Glomerular endothelial cell (primary cell): ENCODE data around the gene DPM1. TPM values are rescaled to one million over a fixed set of nuclear protein-coding genes. Genes with fewer than 3 reads are reported as not detected.

ENCODE experiments used
- DNase-seq: peaks from one replicate; pipeline ENCODE4 v3.0.0-alpha.2; 2011; ENCODE audit warnings: low read depth, low spot score; ENCODE audit errors: extremely low read depth
- total RNA-seq: library from RNA; depleted of rRNA; stranded (reverse); fragments of >200 nt; gene quantifications from 2 replicates; pipeline ENCODE4 v1.2.3, GENCODE V29; 2015

The DPM1 gene
- total RNA-seq, result 40.7 and 60.4 TPM in 2 replicates

DNA sequence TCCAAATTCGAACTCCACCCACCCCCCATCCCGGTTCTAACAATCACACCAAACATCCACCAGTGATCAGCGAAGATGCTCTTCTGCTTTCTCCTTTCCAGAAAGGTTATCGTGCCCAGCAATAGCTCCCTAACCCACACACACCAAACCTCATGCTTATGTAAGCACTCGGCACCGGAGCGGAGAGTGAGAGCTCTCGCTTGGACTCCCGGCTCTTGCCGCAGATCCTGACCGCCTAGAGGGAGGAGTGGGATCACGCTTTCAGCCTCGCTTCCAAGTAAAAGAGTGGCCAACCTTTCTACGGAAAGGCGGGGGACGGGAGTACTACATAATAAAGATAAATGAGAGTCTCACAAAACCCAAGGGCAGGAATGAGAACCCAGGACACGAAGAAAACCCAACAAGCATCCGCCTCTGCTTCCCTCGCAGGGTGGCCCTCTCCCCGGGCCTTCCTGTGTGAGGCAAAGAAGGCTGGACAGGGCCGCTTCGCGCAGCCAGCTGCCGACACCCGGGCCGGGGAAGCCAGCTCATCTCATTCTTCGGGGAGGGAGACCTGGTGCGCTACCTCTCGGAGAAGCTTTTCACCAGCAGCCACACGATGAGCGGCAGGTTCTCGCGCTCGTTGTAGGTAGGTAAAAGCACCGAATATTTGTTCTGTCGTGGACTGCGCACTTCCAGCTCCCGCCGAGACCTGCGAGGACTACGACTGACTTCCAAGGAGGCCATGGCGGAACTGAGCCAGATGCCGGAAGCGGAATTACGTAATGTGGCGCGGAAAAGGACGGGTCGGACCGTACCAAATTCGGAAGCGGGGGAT is at the start of gene DPM1:
Gene DPM1 (minus strand): TSS at position 735 of the 817 bp plus-strand sequence. CDS start 9 bp downstream, at position 726.
- DNase-seq, result no peak

DNA sequence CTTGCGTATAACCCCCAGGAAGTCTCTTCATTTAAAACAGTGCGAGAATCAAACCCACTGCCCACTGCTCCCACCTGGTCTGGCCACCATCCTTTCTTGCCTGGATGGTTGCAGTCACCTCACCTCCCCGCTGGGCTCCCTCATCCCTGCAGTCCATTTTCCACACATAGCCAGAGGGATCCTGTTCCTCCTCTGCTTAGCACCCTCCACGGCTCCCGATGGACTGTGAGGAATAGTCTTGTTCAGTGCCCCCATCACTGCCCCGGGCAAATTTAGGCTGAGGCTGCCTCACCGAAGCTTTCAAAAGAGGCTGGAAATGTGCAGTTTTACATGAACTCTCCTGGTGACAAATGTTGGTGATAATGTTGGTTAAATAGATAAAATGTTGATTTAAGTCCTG is 46.9 kb upstream of the DPM1 start:
- no peak for DNase-seq

DNA sequence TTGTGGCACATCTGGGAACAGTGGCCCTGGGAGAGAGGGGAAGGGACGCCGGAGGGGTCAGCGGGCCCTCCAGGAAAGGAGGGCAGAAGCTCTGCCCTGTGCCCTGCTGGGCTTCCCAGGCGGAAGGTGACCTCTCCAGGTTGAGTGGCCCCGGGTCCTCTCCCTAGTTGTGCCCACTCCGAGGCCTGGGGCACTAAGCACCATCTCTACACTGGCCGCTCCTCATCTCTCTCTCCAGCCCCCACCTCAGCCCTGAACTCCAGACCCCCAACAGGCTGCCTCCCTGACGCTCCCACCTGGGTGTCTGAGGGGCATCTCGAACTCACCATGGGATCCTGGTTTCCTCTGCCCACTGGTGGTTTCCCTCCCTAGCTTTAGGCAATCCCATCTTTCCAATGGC is 46.4 kb upstream of the DPM1 start:
- DNase-seq, result no peak

DNA sequence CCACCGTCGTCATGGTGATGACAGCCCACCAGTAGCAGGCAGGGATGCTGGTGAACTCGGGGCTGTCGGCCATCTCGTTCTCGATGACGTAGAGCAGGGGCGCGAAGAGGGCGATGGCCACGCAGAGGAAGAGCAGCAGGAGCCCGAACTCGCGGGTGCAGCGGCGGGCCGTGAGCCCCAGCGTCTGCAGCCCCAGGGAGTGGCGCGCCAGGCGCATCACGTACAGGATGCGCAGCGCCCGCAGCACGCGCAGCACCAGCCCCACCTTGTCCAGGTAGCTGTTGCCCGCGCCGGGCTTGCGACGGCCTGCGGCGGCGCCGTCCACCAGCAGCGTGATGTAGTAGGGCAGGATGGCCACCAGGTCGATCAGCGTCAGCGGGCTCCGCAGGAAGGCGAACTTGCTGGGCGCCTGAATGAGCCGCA is 46.0 kb upstream of the DPM1 start:
- DNase-seq, result no peak

DNA sequence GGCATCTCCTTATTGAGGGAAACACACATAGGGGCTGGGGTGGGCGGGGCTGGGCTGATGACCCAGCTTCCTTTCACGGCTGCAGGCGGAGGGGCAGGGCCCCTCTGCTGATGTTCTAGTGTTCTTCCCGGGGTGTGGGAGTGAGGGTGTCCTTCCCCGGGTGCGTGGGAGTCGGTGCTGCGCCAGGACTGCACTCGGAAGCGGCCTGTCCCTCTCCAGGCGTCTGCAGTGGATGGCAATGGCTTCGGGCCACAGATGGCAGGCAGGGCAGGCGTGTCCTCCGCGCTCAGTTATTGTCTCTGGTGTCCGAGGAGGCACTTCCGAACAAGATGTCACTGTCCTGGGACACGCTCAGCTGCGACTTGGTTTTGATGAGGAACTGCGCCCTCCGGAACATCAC is 45.4 kb upstream of the DPM1 start:
- DNase-seq, result no peak

DNA sequence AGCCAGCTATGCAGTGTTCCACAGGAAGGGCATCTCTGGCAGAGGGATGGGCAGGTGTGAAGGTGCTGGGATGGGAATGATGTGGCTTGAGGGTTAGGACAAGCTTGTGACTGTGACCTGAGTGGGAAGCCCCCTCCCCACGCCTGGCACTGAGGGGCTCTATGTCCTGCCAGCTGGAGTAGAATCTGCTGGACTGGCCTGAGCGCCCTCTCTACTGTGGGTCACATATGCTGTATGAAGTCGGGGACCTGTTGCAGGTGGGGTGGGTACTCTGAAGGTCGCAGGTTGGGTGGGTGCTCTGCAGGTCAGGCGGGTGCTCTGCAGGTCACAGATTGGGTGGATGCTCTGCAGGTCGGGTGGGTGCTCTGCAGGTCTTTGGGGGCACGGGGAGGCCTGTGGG is 44.3 kb upstream of the DPM1 start:
- DNase-seq, result no peak

DNA sequence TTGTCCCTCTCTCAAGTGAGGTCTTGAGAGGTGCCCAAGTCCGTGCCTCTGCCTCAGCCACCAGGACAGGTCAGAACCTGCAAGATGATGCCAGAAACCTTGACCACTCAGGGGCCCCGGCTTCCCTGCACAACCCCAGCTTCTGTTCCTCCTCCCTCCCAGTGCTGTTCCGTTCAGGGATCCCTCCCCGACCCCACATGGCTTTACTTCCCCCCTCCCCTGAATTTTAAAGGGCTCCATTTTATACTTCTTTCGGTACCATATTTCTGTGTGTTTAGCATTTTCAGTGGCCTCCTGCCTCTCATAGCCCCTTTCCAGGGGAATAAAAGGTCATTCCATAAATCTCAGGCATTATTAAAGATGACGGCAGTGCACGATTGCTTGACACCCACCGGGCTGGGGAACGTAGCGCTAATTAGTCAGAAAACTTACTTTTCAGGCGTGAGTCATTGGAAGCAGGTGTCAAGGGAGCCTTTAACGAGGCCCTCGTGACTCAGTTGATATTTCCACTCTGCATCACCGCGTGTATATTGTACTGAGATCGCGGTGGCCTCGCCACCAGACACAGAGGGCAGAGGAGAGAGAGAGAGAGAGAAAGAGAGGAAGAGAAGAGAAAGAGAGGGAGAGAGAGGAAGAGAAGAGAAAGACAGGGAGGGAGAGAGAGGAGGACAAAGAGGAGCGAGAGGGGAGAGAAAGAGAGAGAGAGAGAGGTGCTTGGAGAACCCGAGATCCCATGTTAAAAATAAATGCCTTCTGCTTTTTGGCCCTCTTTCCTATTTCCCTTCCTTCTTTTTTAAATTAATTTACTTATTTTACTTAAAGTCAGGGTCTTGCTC is 43.3 kb upstream of the DPM1 start:
- DNase-seq, result no peak

DNA sequence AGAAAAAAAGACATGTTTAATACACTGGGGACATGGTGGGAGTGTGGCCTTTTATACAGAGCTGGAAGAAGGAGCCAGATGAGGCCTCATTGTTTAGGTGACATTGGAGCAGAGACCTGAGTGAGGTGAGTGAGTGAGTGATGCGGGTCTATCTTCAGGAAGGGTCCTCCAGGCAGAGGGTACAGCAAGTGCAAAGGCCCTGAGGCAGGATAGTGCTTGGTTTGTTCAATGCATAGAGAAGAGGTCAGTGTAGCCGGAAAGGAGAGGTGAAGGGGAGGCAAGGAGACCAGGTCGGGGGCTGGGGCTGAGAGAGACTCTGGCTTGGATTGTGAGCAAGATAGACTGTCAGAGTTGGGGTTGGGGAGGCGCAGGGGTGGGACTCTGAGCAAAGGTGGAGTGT is 41.0 kb upstream of the DPM1 start:
- no peak for DNase-seq

DNA sequence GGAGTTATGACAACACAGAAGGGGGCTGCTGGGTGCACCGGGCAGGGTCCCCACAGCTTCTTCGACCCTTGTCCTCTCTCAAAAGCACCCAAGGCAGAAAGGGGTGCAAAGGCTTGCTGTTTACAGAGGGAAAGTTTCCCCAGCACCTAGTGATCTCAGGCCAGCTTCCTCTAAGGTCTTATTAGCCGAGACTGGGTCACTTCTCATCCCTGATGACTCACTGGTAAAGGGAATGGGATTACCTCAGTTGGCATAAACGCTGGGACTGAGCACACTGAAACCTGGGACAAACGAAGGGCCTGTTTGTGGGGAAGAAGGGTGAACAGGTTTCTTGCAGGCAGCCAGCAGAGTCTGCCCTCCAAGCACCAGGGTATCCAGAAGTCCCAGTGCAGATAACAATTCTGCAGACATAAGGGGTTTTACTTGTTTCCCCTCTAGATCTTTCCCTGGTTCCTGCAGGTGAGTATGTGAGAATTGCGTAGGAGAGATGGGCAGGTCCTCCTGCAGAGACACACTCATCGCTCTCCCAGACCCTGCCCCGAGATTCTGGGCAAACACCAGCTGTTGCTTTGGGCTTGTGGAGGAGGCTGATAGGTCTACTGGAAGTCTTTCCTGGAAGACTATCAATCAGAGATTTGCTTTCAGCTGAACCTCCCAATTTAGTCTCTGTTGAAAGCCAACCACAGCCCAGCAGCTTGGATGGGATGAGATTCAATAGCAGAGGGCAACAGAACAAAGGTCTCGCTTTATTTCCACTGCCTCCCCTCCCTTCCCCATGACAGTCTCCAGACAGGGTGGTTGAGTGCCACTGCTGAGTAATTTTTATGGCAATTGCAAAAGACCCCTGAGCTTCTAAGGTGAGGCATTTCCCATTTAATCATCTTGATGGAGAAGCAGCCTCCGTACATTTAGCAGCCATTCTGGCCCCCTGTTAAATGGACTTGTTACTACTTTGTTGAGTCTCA is 38.9 kb upstream of the DPM1 start:
- DNase-seq, result no peak

DNA sequence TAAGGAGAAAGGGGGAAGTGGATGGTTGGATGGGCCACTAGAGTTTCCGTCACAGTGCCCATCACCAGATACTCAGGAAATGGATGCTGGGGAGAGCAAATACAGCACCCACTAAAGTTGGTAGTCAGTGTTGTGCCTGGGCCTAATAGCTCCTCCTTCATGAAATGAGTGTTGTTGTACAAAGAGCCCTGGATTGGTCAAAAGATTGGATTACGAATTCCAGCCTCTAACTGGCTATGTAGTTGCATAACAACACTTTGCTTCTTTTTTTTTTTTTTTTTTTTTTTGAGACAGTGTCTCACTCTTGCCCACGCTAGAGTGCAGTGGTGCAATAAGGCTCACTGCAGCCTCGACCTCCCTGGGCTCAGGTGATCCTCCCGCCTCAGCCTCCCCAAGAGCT is 37.2 kb upstream of the DPM1 start:
- no peak for DNase-seq

DNA sequence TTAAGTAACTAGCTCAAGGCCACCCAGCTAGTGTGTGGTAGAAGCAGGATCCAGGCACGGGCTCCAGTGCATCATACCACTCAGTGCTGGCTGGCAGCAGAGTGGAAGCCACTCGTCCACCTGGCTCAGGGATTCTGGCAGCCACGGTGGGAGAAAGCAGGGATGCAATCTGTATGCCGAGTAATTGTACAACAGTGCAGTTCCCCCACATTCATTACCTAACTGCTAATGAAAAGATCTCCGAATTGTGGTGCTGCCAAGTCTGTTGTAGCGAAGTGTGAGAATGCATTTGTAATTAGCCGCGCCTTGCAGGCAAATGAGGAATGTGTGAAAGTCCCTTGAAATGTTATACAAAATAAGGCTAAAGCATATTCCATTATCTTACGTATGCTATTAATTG is 35.5 kb upstream of the DPM1 start:
- no peak for DNase-seq

DNA sequence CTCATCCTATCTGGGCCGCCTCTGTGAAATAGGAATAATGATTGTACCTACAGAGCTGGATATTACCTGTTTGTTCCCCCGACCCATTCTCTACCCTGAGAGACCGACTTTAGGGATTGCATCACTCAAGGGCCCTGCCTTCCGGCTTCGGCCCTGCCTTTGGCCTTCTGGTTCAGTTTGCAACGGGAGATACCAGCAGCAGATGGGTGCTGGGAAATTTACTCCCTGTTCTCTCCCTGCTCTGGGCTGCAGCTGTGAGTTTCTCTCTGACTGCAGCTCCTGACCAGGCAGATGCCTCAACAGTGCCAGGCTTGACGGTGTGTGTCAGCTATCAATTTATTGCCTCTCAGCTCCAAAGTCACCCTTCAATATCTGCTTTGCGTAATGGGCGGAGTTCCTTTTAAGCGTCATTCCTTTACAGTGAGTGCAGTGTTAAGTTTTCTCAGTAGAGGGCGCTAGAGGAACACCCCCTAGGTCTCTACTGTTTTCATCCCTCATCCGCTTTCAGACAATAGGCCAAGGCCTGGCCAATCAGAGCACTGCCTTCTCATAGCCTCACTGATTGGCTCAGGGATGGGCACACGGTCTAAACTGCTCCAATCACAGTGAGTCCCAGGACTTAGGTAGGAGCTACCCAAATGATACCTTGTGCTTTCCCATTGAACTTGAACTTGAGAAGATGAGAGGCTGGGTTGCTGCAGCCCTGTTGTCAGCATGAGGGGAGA is 34.6 kb upstream of the DPM1 start:
- DNase-seq, result no peak

DNA sequence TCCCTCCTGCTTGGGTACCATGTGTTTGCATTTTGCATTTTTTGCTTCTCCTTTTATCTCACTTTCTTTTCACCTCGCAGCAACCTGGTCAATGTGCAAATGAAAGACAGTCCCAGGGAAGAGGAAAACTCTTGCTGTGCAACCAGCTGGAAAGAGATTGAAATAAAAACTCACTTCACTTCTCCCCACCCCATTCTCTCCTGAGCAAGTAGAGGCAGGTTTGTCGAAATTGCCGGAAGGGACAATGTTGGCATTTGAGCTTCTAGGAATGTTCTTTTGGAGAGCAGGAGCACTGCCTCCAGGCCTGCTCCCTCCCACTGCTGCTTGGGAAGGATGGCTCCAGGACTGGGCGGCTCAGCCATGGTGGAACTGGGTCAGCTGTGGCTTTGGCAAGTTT is 34.0 kb upstream of the DPM1 start:
- no peak for DNase-seq

DNA sequence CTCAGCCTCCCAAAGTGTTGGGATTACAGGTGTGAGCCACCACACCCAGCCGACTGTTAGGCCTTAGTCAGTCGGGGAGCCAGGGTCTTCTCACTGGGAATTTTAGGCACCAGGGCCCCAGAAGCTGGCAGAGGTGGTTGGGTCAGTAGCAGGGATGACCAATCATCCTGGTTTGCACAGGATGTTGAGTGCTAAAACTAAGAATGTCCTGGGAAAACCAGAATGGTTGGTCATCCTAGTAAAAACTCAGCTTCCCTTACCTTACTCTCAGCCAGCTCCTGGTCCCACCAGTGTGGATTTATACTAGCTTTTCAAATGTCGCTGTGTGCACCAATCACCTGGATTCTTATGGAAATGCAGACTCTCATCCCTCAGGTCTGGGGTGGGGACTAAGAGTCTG is 32.7 kb upstream of the DPM1 start:
- DNase-seq, result no peak

DNA sequence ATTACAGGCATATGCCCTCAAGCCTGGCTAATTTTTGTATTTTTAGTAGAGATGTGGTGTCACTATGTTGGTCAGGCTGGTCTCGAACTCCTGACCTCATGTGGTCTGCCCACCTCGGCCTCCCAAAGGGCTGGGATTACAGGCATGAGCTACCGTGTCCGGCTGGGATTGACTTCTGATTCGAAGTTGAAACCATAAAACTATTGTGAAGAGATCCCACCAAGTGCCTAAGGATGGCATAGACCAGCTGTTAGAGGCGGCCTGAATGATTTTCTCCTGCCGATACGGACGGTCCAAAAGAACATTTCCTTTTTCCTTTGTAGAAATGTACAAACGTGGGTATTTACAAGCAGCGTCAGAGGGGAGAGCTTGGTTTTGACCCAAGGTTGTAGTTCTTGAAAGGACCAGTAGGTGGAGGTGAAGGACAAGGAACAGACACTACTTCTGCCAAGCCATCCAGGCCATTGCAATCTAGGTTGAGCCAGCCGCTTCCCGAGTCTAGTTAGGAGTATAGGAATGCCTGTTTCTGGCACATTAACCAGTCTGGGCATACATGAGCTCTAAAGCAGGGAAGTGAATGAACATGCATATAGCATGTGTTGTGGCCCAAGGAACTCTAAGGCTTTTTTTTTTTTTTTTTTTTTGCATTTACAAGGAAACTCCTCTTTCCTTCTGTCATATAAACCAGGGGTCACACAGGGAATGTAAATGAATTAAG is 29.3 kb upstream of the DPM1 start:
- peak; percentile 74 for DNase-seq

DNA sequence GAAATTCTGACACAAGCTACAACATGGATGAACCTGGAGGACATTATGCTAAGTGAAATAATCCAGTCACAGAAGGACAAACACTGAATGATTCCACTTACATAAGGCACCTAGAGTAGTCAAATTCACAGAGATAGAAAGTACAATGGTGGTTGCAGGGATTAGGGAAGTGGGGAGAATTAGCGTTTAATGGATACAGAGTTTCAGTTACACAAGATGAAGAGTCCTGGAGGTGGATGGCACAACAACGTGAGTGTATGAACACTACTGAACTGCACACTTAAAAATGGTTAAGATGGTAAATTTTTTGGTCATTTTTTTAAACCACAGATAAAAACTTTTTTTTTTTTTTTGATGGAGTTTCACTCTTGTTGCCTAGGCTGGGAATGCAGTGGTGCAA is 25.0 kb upstream of the DPM1 start:
- no peak for DNase-seq

DNA sequence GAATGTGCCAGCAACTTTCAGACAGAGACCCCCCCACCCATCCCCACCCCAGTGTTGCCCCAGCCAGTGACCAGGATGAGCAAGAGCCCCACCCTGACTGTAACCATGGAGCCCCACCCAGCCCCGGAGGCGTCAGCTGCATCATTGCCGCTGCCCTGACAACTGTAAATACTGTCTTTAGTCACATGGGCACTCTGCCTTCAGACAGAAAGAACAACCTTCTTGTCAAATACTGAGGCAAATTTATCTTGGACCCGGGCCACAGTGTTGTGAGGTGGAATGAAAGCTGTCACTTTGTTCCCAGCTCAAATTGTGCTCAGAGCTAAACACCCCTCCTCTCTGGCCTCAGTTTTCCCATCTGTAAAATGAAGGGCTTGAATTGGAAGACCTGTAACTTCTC is 24.0 kb upstream of the DPM1 start:
- no peak for DNase-seq

DNA sequence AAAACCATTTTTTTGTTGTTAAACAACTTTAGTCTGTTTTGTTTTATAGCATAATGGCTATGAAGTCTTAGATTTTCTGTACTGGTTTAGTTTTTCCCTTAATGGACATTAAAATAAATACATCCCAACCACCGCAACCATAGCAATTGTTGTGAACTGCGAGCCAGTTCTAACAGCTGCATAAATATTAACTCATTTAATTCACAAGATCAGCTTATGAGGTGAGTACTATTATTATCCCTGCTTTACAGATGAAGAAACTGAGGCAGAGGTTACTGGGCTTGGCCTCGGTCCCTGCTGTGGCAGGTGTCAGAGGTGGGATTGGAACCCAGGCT is 23.3 kb upstream of the DPM1 start:
- DNase-seq, result no peak

DNA sequence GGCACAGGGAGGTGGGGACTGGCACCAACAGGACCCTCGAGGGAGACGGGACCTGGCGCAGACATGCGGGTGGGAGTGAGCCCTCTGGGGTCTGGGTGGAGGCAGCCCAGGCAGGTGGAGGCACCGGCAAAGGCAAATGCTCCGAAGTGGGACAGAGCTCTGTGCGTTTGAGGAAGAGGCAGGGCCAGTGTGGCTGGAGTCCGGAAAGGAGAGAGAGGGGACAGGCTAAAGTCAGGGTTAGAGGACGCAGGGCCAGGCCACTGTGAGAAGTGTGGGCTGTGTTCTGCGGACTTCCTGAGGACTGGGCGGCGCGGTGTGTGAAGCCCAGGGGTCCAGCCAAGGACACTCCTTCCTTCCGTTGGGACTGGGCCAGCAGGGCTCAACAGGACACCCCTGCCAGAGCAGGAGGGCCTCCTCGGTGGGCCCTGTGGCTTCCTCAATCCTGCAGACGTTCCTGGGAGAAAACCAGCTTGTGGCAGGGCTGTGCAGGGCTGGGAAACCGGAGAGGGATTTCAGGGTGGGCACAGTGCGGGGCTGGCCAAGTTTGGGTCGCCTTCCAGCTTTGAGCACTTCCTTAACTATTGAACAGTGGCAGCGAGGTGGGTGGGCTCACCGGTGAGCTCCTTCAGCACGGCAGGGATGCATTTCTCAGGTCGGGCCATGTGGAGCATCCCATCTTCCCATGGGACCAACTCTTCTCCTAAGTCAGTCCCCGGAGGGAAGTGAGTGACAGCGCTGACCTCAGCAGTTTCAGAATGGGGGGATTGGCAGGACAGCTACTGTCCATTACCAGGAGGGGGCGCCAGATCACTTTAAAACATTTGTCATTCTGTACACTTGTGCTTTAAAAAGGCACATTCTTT is 22.8 kb upstream of the DPM1 start:
- DNase-seq, result peak; percentile 25
